NCI-H2196 (cell line): ENCODE data around the gene SH3D19.

ENCODE experiments used
- DNase-seq: peaks from one replicate; lab custom pipeline; 2025; ENCODE audit not compliant: unreplicated experiment; lab: John Stamatoyannopoulos, UW

The SH3D19 gene

DNA sequence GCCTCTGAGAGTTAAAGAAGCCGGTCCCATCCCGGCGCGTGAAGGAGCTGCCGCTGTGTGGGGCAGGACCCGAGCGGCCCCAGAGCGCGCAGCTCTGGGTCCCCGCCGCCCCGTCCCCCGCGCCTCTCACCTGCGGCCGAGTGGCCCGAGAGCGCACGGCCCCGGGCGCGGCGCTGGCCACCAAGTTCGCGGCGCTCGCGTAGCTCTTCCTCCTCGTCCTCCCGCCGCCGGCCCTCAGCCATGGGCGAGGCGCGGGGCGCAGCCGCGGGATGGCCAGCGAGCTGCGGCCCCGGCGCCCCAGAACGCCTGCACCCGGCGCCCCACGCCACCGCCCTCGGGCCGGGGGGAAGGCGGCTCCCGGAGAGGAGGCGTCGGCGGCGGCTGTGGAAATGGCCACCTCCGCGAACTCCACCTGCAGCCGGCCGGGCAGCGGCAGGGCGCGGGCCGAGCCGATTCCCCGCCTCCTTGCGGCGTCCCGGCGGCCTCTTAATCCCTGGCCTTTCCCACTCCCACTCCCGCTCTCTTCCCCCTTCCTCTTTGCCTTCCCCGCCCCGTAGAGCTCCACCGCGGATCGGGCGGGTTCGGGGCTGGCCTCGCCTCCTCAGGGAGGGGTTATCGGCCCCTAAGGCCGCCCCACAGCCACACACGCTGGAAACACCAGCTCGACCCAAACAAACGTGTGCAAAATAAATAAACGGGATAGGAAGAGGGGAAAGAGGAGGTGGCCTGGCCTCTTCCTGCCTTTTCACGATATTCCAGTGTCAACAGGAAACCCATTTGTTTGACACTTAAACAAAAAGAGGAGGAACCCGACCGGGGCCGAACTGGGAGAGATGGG, at the start of gene SH3D19:
Gene SH3D19 (minus strand): TSS at position 495 of the 838 bp plus-strand sequence. CDS start 253 bp downstream, at position 242.
- peak; percentile 38 for DNase-seq

- DNase-seq = peak; percentile 43
Observed at GRCh38 chr4:151362404-151363164, 37.2 kb upstream of the SH3D19 start.

- no peak for DNase-seq
Observed at GRCh38 chr4:151361966-151362365, 36.6 kb upstream of the SH3D19 start.

DNA sequence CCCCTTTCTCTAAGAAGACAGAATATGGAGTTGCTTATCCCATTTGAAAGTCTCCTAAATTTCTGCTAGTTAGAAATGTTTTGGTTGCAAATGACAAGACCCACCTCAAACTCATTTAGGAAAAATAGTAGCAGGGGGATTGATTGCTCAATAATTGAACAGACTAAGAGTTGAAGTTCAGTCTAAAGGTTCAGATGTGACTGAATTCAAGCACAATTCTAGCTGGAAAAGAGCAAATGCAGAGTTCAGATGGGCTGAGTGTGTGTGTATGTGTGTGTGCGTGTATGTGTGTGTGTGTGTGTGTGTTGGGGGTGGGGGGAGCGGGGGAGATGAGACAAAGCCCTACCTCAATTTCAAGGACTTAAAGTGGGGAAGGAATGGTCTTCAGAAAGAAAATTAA, 35.7 kb upstream of the SH3D19 start:
- no peak for DNase-seq

DNA sequence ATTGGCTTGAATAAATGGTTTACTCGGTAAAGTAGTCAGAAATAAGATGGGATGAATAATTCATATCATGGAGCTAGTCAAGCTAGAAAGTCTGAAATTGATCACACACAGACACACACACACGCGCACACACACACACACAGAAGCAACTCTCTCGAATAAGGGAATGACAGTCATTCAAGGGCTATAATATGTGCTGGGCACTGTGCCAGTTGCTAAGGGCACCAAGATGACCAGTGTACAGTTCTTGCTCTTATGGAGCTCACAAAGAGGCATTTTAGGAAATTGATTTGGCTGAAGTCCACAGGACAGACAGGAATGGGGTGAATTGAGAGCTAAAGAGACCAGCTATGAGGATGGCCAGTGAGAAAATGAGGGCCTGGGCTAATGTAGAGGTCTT, 34.2 kb upstream of the SH3D19 start:
- no peak for DNase-seq

GRCh38 chr4:151358266-151358665, 32.9 kb upstream of the SH3D19 start:
- no peak for DNase-seq

DNA sequence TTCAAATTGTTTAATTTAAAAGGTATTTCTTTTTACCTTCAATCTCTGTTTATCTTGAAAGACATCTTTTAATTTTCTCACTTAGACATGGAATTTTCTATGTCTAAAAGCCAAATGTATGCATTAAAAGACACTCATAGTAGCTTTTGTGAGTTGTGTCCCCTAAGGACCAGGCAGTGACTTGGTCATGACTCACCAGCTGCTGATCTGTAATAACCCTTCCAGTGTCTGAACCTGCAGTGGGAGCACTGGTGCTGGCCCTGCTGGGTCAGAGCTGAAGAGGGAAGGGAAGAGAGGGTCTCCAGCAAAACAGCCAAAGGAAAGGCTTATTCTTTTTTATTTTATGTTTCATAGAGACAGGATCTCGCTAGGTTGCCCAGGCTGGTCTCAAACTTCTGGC, 31.1 kb upstream of the SH3D19 start:
- DNase-seq = no peak

DNA sequence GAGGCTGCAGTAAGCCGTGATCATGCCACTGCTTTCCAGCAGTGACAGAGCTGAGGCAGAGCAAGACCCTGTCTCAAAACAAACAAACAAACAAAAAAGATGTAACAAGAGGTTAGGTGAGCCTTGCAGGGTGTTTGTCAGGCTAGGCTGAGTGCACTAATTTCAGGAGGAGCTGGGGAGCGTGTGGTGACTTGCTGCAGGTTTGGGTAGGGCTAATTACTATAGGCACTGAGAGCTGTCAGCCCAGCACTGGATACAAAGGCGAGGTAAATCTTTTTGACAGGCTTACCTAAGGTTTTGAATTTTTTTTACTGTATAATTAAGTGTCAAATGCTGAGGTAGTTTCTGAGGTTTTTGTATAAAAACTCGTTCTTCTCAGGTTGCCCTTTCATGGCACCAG, 29.8 kb upstream of the SH3D19 start:
- no peak for DNase-seq

GRCh38 chr4:151347490-151348235, 22.3 kb upstream of the SH3D19 start:
- no peak for DNase-seq

GRCh38 chr4:151344948-151345347, 19.5 kb upstream of the SH3D19 start:
- no peak for DNase-seq

DNA sequence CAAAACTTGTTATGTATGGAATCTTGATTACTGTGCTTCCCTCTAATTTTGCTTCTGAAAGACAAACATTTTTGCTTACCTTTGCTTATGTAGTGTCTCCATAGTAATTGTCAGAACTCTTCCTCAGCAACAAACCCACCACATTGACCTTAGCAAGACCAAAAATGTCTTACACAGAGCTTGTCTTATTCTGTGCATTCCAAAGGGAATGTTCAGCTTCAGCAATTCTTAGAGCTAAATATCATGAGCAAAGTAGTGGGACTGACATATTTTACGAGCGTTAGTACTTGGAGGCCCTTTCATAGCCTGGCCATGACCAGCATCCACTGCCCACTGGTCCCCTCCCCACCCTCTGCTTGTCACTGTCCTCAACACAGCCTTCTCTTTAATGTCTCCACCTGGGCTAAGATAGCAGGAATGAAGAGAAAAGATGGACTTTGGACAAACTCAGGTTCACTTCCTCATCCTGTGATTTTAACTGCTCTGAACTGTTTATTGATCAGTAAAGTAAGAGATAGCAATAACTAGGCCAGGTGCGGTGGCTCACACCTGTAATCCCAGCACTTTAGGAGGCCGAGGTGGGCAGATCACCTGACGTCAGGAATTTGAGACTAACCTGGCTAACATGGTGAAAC, 15.5 kb upstream of the SH3D19 start:
- no peak for DNase-seq

GRCh38 chr4:151339467-151339866, 14.1 kb upstream of the SH3D19 start:
- no peak for DNase-seq

GRCh38 chr4:151331276-151332042, 6.1 kb upstream of the SH3D19 start:
- DNase-seq = no peak

GRCh38 chr4:151329217-151330007, 4.0 kb upstream of the SH3D19 start:
- no peak for DNase-seq

GRCh38 chr4:151325949-151326246, 493 bp upstream of the SH3D19 start:
- DNase-seq = no peak

DNA sequence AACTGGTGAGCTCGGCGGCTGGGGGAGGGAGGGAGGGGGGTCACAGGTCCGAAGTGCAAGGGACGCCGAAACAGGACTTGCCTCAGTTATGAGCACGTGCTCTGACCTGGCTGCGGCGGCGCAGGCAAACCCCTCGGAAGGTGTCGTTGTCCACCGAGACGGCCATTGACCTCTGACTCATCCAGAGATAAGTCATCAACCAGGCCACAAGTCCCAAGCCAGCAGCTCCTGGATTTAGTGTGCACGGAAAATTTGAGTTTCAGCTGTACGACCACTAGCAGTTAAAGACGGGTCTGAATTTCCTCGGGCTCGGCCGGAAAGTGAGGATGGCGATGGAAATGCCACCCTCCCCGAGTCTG, 674 bp downstream of the SH3D19 start:
- DNase-seq = peak; percentile 21

DNA sequence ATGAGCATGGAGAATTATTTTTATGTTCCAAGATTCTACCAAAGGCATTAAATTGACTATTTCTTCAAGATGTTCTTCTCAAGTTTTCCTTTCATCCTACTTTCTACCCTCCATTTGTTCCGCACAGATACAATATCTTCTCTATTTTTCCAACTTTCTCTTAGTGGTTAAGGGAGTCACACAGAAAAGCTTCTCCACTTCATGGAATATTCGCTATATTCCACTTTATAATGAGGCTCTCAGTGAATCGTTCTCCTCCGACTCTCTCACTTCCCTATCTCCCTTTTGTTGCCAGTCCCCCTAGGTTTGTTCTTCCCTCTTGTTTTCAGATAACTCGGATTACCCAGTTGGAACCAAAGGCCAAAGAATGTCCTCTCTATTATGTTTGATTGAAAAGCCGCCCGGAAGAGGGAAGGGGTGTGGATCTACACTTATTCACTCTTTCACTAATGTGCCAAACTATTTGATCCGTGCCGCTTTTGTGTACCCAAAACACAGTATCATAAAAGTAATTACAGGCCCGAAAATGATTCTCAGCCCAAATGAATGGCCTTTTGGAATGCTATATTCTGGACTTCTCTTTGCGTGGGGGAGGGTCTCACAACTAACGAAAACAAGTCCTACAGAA, 1.2 kb downstream of the SH3D19 start:
- no peak for DNase-seq

DNA sequence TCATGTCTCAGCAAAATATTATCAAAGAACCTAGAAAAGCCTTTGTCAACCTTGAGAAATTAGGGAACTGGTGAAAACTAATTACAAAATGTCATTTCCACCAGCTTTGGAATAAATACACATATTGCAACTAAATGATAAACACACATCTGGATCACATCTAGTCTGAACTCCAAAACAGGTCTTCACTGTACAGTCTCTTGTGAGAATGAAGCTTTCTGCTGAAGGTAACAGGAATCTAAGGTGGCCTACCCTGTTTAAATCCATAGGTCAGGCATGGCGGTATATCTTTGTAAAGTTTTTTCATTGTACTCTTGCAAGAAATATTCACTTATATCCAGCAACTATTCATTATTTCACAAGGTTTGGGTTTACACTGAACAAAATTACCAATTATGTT, 1.7 kb downstream of the SH3D19 start:
- DNase-seq = no peak

GRCh38 chr4:151322570-151322969, 2.8 kb downstream of the SH3D19 start:
- no peak for DNase-seq
